GM21786 (cell line): ENCODE data around the gene CDC20.
A peak's percentile ranks its signal among the peaks of the same experiment; 100 is the strongest.
"Not testable (repeated sequence)": the region's sequence is repeated elsewhere in the genome, so short reads cannot be mapped to it uniquely, and the experiment has no call there.

Source experiments
- ATAC-seq: cut with Tn5 transposase; IDR thresholded peaks from one replicate; pipeline ENCODE4 v1.9.1; 2021; ENCODE audit not compliant: unreplicated experiment

The CDC20 gene

DNA sequence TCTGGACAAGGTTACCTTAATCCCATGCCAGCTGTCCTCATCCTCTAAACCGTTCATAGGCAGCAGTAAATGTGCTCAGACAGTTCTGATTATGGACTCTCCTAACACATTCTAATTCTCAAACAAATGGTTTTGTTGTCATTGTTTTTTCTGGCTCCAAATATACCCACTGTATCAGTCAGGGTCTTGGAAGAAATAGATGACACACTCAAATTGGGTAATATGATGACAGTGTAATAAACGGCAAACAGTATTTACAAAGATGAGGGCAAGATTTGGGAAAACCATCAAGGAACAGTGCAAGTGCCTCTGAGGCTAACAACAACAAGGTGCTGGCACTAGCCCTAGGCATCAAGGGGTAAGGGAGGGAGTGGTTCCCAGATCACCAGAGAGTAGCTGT, 4.3 kb upstream of the CDC20 start:
- ATAC-seq = no peak

DNA sequence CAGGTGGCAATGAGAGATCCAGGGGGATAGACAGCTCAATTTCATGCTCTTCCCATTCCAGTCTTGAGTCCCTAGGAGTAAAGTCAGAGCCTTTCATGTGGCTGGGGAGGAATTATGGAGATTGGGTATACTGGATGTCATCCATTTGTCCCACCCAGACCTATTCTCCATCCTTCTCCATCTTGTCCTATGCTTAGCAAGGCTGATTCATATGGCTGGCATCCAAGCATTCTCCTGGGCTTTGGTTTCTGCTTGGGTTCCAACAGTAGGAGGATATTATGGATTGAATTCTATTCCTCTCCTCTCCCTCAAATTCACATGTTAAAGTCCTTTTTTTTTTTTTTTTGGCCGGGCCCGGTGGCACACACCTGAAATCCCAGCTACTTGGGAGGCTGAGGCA, 3.8 kb upstream of the CDC20 start:
- ATAC-seq = no peak

- ATAC-seq = no peak
Measured at GRCh38 chr1:43357251-43357650, 1.5 kb upstream of the CDC20 start.

- peak; percentile 5 for ATAC-seq
Measured at GRCh38 chr1:43358121-43358745, 548 bp upstream of the CDC20 start.

DNA sequence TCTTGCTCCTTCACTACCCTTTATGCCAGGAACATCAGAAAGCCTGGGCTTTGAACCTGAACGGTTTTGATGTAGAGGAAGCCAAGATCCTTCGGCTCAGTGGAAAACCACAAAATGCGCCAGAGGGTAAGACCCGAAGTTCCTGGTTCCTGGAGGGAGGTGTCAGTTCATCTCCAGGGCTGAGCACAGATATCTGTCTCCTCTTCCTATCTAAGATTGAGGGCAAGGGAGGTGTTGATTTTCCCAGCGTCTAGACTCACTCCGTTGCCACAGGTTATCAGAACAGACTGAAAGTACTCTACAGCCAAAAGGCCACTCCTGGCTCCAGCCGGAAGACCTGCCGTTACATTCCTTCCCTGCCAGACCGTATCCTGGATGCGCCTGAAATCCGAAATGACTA, 915 bp downstream of the CDC20 start:
- ATAC-seq = no peak

- no peak for ATAC-seq
Measured at GRCh38 chr1:43360616-43361015, 1.8 kb downstream of the CDC20 start.

DNA sequence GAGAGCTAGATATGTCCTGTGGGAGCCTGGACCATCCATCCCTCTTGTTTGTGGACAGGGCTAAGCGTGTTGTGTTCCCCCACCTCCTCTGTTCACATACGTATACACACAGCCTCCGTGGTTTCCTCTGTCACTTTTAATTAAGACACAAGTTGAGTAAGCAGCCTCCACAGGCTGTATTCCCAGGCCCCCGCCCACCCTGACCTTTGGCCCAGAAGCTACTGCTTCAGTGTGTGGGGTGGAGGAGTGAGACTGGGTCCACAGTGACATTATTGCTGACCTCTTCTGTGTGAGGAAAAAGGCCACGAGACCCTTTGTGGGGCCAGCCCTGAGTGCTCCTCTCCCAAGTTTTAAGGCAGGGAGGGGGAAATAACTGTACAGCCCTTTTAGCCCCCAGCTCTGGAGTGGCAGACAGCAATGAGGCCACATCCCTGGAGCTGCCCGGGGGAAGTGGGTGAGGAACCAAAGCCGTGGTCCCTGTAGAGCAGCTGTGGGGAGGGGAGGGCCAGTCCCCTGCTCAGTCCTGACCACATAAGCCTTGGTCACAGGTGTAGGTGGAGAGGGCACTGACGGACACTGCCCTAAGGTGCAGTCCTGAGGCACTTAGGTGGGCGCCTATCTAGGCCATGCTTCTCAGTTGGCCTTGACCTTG, 4.6 kb downstream of the CDC20 start:
- no peak for ATAC-seq

- ATAC-seq = no peak
Measured at GRCh38 chr1:43363935-43364525, 5.2 kb downstream of the CDC20 start.

- no peak for ATAC-seq
Measured at GRCh38 chr1:43365678-43366077, 6.9 kb downstream of the CDC20 start.

GRCh38 chr1:43366179-43366578, 7.4 kb downstream of the CDC20 start:
- ATAC-seq = no peak

GRCh38 chr1:43366601-43367025, 7.8 kb downstream of the CDC20 start:
- no peak for ATAC-seq

GRCh38 chr1:43367026-43367903, 8.5 kb downstream of the CDC20 start:
- ATAC-seq = peak; percentile 24

DNA sequence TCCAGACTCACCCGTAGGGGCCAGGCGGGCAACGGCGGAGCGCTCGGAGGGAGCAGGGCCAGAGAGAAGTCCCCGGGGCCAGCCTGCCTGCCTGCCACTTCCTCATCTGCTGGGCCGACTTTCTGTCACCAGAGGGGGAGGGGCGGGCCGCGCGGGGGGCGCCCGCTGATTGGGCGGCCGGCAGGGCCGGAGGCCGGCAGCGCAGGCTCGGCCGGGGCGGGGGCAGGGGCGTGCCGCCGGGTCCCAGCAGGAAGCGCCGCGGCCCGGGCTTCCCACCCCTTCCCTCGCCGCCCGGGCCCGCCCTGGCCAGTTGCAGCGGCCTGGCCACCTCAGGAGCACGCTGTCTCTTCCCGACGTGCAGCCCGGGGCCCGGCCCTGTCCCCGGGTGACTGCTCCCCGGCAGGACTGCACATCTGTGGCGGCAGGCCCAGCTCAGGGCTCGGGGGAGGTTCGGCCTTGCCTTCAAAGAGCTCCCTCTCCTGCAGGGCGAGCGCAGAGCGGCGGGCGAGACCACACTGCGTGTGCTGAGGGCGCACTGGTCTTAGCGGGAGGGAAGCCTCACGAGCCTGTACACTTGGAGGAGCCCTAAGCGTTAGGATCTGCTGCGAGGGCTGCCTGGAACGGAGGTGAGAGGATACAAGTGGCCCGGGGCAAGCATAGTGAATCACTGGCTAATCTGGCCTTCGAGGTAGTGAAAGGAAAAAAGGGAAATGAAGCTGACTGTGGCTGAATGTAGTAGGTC, 9.3 kb downstream of the CDC20 start, which contains the start of gene ELOVL1:
ELOVL1 (minus strand) TSS at position 108 of the 742 bp plus-strand sequence. CDS start 2,402 bp downstream, outside the sequence.
- ATAC-seq = peak; percentile 67

DNA sequence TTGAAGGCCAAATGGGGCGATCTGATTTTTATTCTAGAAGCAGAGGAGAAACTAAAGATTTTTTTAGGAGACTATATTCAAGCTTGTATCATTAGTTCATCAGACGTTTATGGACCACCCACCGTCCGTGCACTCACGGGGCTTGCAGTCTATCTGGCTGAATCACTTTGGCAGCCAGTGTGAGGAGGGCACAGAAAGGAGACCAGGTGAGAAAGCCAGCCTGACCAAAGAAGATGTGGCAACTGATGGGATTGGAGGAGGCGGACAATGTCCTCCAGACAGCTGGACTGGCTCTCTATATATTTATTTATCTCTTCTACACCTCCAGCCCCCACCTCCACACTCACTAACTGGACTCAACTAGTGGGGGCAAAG, 9.9 kb downstream of the CDC20 start:
- no peak for ATAC-seq

DNA sequence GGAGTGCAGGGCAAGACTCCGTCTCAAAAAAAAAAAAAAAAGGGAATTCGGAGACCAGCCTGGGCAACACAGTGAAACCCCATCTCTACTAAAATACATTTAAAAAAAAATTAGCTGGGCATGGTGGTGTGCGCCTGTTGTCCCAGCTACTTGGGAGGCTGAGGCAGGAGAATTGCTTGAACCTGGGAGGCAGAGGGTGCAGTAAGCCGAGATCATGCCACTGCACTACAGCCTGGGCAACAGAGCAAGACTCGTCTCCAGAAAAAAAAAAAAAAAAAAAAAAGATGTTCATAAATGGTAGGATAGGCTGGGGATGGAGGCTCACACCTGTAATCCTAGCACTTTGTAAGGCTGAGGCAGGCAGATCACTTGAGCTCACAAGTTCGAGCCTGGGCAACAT, 11.0 kb downstream of the CDC20 start:
- not testable (repeated sequence) for ATAC-seq

DNA sequence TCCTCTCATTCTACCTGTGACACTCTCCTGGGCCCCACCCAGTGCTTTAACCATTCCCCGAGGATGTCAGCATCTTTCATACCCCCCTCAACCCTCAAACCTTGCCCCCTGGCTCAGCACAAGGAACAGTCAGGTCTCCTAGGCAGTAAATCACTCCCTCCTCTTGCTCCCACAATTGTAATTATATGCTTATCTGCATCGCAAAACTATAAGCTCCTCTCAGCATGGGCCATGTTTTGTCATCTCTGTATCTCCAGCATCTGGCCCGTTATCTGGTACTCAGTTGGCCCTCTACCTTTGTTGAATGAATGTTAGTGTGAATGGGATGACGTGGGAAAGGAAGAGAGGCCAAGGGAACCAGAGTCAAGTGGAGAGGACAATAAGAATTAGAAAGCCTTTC, 11.8 kb downstream of the CDC20 start:
- no peak for ATAC-seq

DNA sequence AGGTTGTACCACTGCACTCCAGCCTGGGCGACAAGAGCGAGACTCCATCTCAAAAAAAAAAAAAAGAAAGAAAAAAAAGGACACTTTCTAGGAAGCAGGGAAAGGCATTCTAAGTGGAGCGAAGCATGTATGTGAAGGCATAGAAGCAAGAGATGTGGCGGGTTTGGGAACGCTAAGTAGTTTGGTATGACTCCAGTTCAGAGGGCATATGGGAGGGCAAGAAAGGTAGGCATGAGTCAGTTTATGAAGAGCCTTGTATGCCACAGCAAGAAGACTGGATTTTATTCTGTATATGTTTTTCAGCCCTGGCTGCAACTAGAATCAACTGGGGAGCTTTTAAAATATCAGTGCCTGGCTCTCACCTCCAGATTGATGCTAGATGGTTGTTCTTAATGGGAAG, 13.4 kb downstream of the CDC20 start:
- ATAC-seq = no peak

DNA sequence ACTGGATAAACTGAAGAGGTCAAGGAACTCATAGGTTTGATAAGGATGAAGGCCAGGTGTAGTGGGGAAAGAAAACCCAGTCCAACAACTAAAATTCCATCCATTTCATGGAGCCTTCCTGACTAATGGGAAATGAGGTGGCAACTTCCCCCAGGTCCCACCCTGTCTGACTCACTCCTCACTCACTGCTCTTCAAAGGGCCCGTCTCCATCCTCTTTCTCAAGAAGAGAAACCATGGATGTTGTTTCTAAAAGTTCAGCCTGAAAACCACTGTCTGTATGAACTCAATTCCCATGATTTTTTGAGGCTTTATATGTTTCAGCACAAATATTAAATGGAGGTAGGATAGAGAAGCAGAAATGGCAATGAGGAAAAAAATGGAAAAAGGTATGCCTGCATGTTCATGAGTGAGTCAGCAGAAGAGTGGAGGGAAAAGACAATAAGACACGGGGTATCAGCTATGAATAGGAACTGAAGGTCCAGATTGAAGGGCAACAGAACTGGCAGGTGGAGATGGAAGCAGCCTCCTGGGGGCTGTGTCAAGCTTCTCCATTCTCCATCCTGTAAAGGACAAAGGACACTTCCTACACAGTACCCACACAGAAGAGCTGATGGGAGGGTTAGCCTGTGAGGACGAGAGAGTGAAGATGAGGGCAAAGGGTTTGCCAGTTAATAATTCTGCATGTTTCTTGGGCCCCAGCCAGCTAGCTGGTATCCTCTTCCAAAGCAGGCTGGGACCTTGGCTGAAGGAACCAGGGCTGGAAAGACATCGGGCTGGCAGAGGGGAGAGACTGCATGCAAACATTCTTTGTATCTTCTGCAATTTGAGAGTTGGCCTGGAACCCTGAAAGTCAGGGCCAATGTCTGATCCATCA, 14.5 kb downstream of the CDC20 start:
- ATAC-seq = no peak

- ATAC-seq = no peak
Measured at GRCh38 chr1:43376723-43377235, 18.0 kb downstream of the CDC20 start.

DNA sequence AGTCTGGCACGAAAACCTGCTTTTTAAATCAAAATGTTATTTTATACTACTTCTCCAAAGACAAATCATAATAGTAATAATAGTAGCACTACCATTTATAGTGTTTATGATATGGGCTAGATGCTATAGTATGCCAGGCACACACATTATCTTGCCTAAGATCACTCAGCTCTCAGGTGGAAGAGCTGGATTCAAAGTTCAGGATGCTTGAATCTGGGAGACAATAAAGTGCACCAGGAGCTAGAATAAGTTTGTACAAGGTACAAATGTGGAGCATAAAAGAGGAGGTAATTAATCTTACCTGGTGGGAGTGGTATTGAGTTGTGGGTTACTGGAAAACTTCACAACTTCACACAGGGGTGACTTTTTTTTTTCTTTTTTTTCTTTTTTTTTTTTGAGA, 19.1 kb downstream of the CDC20 start:
- no peak for ATAC-seq
